Measurements from ENCODE around the gene CELF5.
A peak's percentile ranks its signal among the peaks of the same experiment; 100 is the strongest.
"Not testable (repeated sequence)": the region's sequence is repeated elsewhere in the genome, so short reads cannot be mapped to it uniquely, and the experiment has no call there.

Gene CELF5

GRCh38 chr19:3274245-3274941, 49.9 kb downstream of the CELF5 start:
- no peak for DNase-seq (ENCODE audit: low read depth in 2 of 2)

GRCh38 chr19:3274942-3275582, 50.6 kb downstream of the CELF5 start:
- DNase-seq (ENCODE audit: low read depth in 2 of 2), result peak; percentile 18 to 26

GRCh38 chr19:3275583-3276340, 51.3 kb downstream of the CELF5 start:
- DNase-seq (ENCODE audit: low read depth in 2 of 2), result peak; percentile 93 to 95

- peak; percentile 38 to 49 for DNase-seq (ENCODE audit: low read depth in 2 of 2)
These were observed 51.9 kb downstream of the CELF5 start for GRCh38 chr19:3276341-3276799.

GRCh38 chr19:3277649-3278048, 53.2 kb downstream of the CELF5 start:
- DNase-seq (ENCODE audit: low read depth in 2 of 2), result no peak

- no peak for DNase-seq (ENCODE audit: low read depth in 2 of 2)
These were observed 53.8 kb downstream of the CELF5 start for GRCh38 chr19:3278294-3278693.

GRCh38 chr19:3278749-3279148, 54.3 kb downstream of the CELF5 start:
- no peak for DNase-seq (ENCODE audit: low read depth in 2 of 2)

GRCh38 chr19:3279306-3279705, 54.8 kb downstream of the CELF5 start:
- no peak for DNase-seq (ENCODE audit: low read depth in 2 of 2)

- DNase-seq (ENCODE audit: low read depth in 2 of 2), result no peak
These were observed 56.6 kb downstream of the CELF5 start for GRCh38 chr19:3281026-3281425.

GRCh38 chr19:3282155-3282554, 57.7 kb downstream of the CELF5 start:
- no peak for DNase-seq (ENCODE audit: low read depth in 2 of 2)

- no peak for DNase-seq (ENCODE audit: low read depth in 2 of 2)
These were observed 58.1 kb downstream of the CELF5 start for GRCh38 chr19:3282564-3282963.

GRCh38 chr19:3283246-3283751, 58.8 kb downstream of the CELF5 start:
- DNase-seq (ENCODE audit: low read depth in 2 of 2), result no peak

GRCh38 chr19:3283886-3284657, 59.6 kb downstream of the CELF5 start:
- no peak for DNase-seq (ENCODE audit: low read depth in 2 of 2)

- peak; percentile 85 to 86 for DNase-seq (ENCODE audit: low read depth in 2 of 2)
These were observed 60.5 kb downstream of the CELF5 start for GRCh38 chr19:3284759-3285646.

- peak; percentile 65 to 67 for DNase-seq (ENCODE audit: low read depth in 2 of 2)
These were observed 61.3 kb downstream of the CELF5 start for GRCh38 chr19:3285647-3286176.

- no peak for DNase-seq (ENCODE audit: low read depth in 2 of 2)
These were observed 63.4 kb downstream of the CELF5 start for GRCh38 chr19:3287814-3288213.

GRCh38 chr19:3288437-3288836, 64.0 kb downstream of the CELF5 start:
- not testable (repeated sequence) for DNase-seq (ENCODE audit: low read depth in 2 of 2)

- DNase-seq (ENCODE audit: low read depth in 2 of 2), result no peak
These were observed 65.6 kb downstream of the CELF5 start for GRCh38 chr19:3289971-3290569.

GRCh38 chr19:3290858-3291257, 66.4 kb downstream of the CELF5 start:
- DNase-seq (ENCODE audit: low read depth in 2 of 2), result not testable (repeated sequence)

- no peak for DNase-seq (ENCODE audit: low read depth in 2 of 2)
These were observed 67.2 kb downstream of the CELF5 start for GRCh38 chr19:3291644-3292043.

Measured in stimulated activated CD4-positive, alpha-beta T cell treated with anti-CD3 and anti-CD28 coated beads, Interleukin-15, amount 100 ng/mL, for 48 hours (primary cell).